ENCODE results near the gene CELSR1. TPM values are rescaled to one million over a fixed set of nuclear protein-coding genes. Genes with fewer than 3 reads are reported as not detected.

CELSR1 gene
- polyA plus RNA-seq, 4 donors, result 4.4 to 27.6 (median 24.8) TPM

DNA sequence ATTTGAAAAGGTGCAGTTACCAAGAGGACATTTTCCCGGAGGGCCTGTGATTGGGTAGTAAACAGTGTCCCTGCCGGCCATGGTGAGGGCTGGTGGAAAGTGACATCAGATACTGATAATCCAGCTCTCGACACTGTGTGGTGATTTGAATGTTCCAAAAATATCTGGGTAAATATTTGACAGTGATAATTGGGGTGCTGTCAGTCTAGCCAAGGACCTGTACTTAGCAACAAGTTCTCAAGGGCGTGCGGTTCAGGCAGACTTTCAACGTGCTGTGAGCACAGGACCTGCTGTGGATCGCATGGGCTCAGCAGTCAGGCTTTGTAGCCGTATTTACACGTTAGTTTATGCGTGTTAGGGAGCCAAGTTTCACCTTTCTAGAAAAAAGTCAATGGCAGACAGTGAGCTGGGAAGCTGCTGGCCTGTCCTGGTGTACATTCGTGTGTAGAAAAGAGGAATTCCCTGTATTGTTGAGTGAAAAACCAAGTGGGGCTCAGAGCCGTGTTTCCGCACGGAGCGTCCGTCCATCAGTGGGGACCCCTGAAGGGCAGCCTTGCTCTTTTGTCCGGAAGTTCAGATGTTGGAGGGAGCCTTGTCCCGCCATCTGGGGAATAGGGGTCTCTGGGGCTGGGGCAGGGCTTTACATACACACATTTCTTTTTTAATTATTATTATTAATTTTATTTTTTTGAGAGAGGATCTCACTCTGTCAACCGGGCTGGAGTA, 190.6 kb downstream of the CELSR1 start:
- no peak for DNase-seq (ENCODE audit: low read depth in 4 of 4, low spot score in 3 of 4)

DNA sequence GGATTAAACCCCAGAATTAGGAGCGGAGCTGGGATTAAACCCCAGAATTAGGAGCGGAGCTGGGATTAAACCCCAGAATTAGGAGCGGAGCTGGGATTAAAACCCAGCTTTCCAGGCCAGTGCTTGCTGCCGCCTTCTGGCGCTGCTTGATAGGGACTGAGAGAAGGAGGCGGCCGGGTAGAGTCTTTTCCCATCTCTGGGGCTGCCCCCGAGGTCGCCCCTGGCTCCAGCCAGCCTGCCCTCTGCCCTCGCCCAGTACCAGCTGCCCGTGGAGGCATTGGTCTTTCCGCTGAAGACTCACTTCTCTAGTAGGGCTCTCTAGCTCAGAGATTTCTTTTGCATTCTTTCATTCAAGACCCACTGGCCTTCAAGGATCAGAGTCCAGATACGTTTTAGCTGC, 196.7 kb downstream of the CELSR1 start:
- no peak for DNase-seq (ENCODE audit: low read depth in 4 of 4, low spot score in 3 of 4)

GRCh38 chr22:46339956-46340355, 197.5 kb downstream of the CELSR1 start:
- DNase-seq (ENCODE audit: low read depth in 4 of 4, low spot score in 3 of 4), result no peak

DNA sequence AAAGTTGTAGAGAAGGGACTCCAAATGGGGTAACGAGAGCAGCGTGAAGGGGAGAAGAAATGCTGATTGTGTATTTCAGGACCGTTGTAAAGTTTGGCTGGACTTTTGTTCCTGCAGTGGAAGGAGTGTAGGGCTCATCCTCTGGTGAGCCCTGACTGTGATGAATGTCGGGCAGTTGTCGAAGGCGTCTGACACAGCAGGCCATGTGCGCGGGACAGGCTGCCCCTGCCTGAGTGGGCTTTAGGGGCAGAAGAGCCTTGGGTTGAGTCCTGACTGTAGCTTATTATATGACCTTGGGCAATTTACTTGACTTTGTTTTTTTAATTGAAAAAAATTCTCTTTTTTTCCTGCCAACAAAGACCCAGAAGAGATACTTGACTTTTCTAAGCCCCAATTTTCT, 198.8 kb downstream of the CELSR1 start:
- no peak for DNase-seq (ENCODE audit: low read depth in 4 of 4, low spot score in 3 of 4)

GRCh38 chr22:46337870-46338269, 199.6 kb downstream of the CELSR1 start:
- DNase-seq (ENCODE audit: low read depth in 4 of 4, low spot score in 3 of 4), result no peak

- no peak for DNase-seq (ENCODE audit: low read depth in 4 of 4, low spot score in 3 of 4)
Observed at GRCh38 chr22:46336119-46337078, 201.0 kb downstream of the CELSR1 start.

DNA sequence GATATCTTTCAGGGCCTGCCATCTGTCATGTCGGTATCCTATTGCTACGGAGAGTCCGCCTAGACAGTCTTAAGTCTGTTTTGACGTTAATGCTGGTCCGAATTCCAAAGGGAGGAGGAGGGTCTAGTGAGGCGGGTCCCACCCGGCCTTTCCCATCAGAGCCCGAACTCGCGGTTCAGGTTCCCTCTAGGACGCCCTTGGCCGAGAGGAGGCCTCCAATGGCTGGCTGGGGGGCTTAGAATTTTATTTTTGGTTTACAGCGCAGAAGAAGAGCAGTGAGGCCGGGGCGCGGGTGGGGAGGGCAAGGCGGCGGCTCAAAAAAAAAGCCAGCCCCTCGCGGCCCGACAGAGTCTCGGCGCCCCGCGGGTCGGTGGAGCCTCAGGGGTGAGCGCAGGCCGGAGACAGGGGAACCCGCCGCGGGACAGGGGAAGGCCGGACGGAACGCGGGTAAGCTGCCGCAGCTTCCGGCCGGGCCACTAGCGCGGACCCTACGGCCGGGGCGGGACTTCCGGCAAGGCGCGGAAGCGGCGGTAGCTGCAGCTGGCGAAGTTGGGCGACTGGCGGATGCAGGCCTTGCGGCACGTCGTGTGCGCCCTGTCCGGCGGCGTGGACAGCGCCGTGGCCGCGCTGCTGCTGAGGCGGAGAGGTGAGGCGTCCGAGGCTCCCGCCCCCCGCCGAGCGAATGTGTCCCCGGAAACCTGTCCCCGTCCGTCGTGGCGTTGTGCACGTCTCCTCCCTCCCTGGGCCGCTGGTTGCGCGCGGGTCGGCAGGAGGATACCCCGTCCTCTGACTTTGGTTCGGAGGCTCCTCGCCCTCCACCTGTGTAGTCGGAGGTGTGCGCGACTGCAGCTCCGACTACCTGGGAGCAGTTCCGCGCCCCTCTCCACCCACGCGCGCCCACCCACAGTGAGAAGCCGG, 202.0 kb downstream of the CELSR1 start, which contains the start of gene TRMU:
TRMU (plus strand) TSS at position 514 of the 918 bp plus-strand sequence; CDS start at position 565, 51 bp downstream.
- peak; percentile 64 to 72 (median 68) for DNase-seq (ENCODE audit: low read depth in 4 of 4, low spot score in 3 of 4)

GRCh38 chr22:46331496-46331895, 205.9 kb downstream of the CELSR1 start:
- DNase-seq (ENCODE audit: low read depth in 4 of 4, low spot score in 3 of 4), result no peak

DNA sequence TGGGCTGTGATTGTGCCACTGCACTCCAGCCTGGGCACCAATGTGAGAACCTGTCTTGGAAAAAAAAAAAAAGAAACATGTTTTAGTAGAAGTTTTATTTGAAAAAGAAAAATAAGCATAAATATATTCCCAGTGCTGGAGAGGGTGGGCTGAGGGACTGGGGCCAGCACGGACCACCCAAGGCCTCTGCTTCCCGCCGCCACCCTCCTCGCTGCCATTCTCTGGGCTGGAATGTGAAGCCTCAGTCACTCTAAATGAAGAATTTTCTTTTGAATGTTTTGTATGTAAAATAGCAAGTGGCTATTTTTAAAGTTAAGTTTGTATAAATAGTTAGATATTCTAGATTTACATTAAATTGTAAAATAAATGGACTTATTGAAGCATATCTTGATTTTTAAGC, 207.0 kb downstream of the CELSR1 start:
- no peak for DNase-seq (ENCODE audit: low read depth in 4 of 4, low spot score in 3 of 4)

DNA sequence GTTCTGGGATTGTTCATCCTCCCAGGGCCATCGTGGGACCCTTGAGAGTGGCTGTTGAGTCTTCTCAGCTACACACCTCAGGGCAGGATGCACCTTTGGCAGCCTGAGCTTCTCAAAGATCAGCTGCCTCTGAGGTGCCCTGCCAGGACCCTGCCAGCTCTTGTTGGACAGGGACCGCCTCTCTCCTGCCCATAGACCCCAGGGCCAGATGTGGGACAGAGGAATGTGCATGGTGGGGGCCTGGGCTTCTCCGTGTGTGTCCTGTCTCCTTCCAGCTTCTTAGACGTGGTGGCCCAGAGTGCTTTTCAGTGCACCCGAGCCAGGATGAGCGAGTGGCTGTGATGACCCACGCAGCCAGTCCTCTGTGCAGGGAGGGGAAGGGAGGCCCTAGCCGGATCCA, 207.8 kb downstream of the CELSR1 start:
- DNase-seq (ENCODE audit: low read depth in 4 of 4, low spot score in 3 of 4), result no peak

- DNase-seq (ENCODE audit: low read depth in 4 of 4, low spot score in 3 of 4), result no peak
Observed at GRCh38 chr22:46328797-46329196, 208.6 kb downstream of the CELSR1 start.

DNA sequence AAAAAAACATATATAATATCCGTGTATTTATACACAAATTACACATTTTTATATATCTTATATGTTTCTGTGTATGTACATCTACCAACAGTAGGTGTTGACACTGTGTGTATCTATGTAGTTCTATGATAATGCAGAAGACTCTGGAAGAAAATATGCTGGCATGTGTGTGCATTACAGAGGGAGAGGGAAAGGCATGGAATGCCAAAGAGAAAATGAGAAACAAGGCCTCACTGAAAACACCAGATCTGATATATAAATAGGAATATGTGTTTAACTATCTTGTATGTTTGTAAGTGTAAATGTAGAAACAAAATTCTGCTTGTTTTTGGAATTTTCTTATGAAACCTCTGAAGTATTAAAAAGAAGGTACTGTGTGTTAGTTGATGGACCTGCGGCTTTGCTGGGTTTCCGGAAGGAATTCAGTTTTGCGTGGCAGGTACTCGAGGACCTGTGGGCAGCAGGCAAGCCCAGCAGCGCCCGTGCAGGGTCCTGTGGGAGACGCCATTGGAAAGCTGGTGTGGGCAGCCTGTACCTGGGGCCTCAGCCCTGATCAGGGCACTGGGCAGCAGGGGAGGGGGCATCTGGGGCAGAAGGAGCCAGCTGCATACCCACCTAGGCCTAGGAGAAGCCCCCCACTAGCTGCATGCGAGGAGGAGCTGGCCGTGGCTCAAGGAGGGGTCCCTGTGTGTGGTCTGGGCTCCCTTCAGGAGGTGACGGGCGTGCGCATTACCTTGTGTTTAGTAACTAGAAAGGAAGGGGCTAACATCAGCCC, 209.5 kb downstream of the CELSR1 start:
- no peak for DNase-seq (ENCODE audit: low read depth in 4 of 4, low spot score in 3 of 4)

GRCh38 chr22:46326066-46326680, 211.2 kb downstream of the CELSR1 start:
- no peak for DNase-seq (ENCODE audit: low read depth in 4 of 4, low spot score in 3 of 4)

- no peak for DNase-seq (ENCODE audit: low read depth in 4 of 4, low spot score in 3 of 4)
Observed at GRCh38 chr22:46323162-46323561, 214.3 kb downstream of the CELSR1 start.

DNA sequence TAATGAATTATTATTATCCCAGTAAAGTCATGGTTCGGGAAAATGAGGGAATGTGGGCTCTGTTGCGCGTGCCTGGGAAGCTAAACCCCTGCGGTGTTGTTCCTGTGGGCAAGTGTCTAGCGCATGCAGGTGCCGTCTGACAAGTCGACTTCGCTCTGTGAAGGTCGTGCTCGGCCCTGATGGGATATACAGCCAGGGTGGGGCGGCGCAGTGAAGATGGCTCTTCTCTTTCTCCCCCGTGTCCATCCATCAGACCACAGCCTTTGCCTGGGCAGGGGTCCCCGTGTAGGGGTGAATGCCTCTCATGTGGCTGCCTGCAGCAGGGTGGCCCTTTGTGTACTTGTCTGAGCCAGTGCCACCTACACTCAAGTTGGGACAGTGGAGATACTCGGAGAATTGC, 214.7 kb downstream of the CELSR1 start:
- no peak for DNase-seq (ENCODE audit: low read depth in 4 of 4, low spot score in 3 of 4)

GRCh38 chr22:46320716-46321386, 216.6 kb downstream of the CELSR1 start:
- DNase-seq (ENCODE audit: low read depth in 4 of 4, low spot score in 3 of 4), result no peak

GRCh38 chr22:46320166-46320710, 217.2 kb downstream of the CELSR1 start:
- no peak for DNase-seq (ENCODE audit: low read depth in 4 of 4, low spot score in 3 of 4)

- no peak for DNase-seq (ENCODE audit: low read depth in 4 of 4, low spot score in 3 of 4)
Observed at GRCh38 chr22:46319319-46319718, 218.1 kb downstream of the CELSR1 start.

GRCh38 chr22:46318576-46318975, 218.8 kb downstream of the CELSR1 start:
- no peak for DNase-seq (ENCODE audit: low read depth in 4 of 4, low spot score in 3 of 4)

Data from left renal pelvis (tissue), 4 donors.